Breast epithelium (tissue), 3 donors: ENCODE measurements around the gene DALRD3.

ENCODE experiments used
- CTCF ChIP-seq, 3 donors: fragments of 450-650 bp; IDR thresholded peaks; one replicate each; pipeline ENCODE4 v1.5.1; 2016 to 2017; ENCODE audit warnings: antibody characterized with exemption in 3 of 3, mild to moderate bottlenecking in 3 of 3, moderate library complexity in 3 of 3
- POLR2A ChIP-seq: fragments of 450-650 bp; IDR thresholded peaks from one replicate; pipeline ENCODE4 v1.6.1; 2016; ENCODE audit warnings: antibody characterized with exemption, mild to moderate bottlenecking, moderate library complexity
- POLR2AphosphoS5 ChIP-seq, 3 donors: sonication (generic); formaldehyde crosslinking; IDR thresholded peaks; one replicate each; pipeline ENCODE4 v1.6.1; 2017; ENCODE audit warnings: antibody characterized with exemption in 3 of 3

- no peak for TF ChIP-seq CTCF (IDR thresholded peaks at IDR 0.05)
- no peak for TF ChIP-seq POLR2A
- TF ChIP-seq POLR2AphosphoS5 (IDR thresholded peaks at IDR 0.05) = no peak
Observed at GRCh38 chr3:48974076-48974864, 44.1 kb downstream of the DALRD3 start.
